IMR-90 (cell line): Measurements from ENCODE around the gene NES. TPM values are rescaled to one million over a fixed set of nuclear protein-coding genes. Genes with fewer than 3 reads are reported as not detected.

Experiments
- ATAC-seq: fragments of 200-7000 bp; cut with Tn5 transposase; 2 replicates; pipeline ENCODE4 v1.9.1; 2020; ENCODE audit warnings: low read depth, mild to moderate bottlenecking, moderate library complexity
- BruUV-seq: library from RNA; stranded (reverse); fragments of 400-500 nt; replicated peaks from 2 replicates; lab custom pipeline; 2021; lab: Mats Ljungman, UMichigan
- CTCF ChIA-PET: fragments of 300-600 bp; formaldehyde crosslinking; extraction: SDS; loops from one replicate; lab custom pipeline; 2021; ENCODE audit warnings: antibody characterized with exemption; lab: Yijun Ruan, JAX
- POLR2A ChIA-PET: fragments of 300-600 bp; sonication (Branson Sonifier 250); formaldehyde crosslinking; loops from one replicate; lab custom pipeline; 2022; ENCODE audit warnings: antibody characterized with exemption; ENCODE audit not compliant: unreplicated experiment; lab: Charles Lee
- DNase-seq: peaks from one replicate; pipeline ENCODE4 v3.0.0; 2013
- H2AFZ ChIP-seq: replicated peaks from 2 replicates; pipeline ENCODE3; 2013; ENCODE audit warnings: low read length, mild to moderate bottlenecking; ENCODE audit not compliant: poor library complexity
- H2AK5ac ChIP-seq: 2 replicates; pipeline ENCODE4 v1.6.1; 2013; ENCODE audit warnings: low read depth, low read length, inconsistent platforms
- H2AK9ac ChIP-seq: replicated peaks from 2 replicates; pipeline ENCODE3; 2013; ENCODE audit warnings: mild to moderate bottlenecking, low read depth, low read length, moderate library complexity; ENCODE audit not compliant: poor library complexity
- H2BK120ac ChIP-seq: 2 replicates; pipeline ENCODE4 v1.6.1; 2013; ENCODE audit warnings: low read depth, low read length, inconsistent platforms
- H2BK15ac ChIP-seq: 3 replicates; pipeline ENCODE4 v1.6.1; 2013; ENCODE audit warnings: low read depth, low read length, inconsistent platforms
- H2BK20ac ChIP-seq: 2 replicates; pipeline ENCODE4 v1.6.1; 2013; ENCODE audit warnings: low read depth, mild to moderate bottlenecking, inconsistent platforms, low read length, moderate library complexity
- H2BK5ac ChIP-seq: 2 replicates; pipeline ENCODE4 v1.6.1; 2013; ENCODE audit warnings: mild to moderate bottlenecking, low read depth, low read length, inconsistent platforms; ENCODE audit not compliant: poor library complexity, severe bottlenecking
- H3K14ac ChIP-seq: replicated peaks from 2 replicates; pipeline ENCODE4 v1.6.1; 2013; ENCODE audit warnings: low read depth, low read length, inconsistent platforms
- H3K18ac ChIP-seq: 2 replicates; pipeline ENCODE4 v1.6.1; 2013; ENCODE audit warnings: low read depth, low read length, control low read depth
- H3K23ac ChIP-seq: 2 replicates; pipeline ENCODE4 v1.6.1; 2013; ENCODE audit warnings: low read depth, low read length, inconsistent platforms
- H3K27ac ChIP-seq: 2 replicates; pipeline ENCODE4 v1.5.1; 2013; ENCODE audit warnings: mild to moderate bottlenecking, control low read depth, low read length; ENCODE audit not compliant: insufficient read depth
- H3K27me3 ChIP-seq: 2 replicates; pipeline ENCODE4 v1.6.1; 2013; ENCODE audit warnings: low read length; ENCODE audit not compliant: control insufficient read depth, insufficient read depth
- H3K36me3 ChIP-seq: 2 replicates; pipeline ENCODE4 v1.6.1; 2013; ENCODE audit warnings: low read length, mixed read lengths; ENCODE audit not compliant: control insufficient read depth, insufficient read depth
- H3K4ac ChIP-seq: 2 replicates; pipeline ENCODE4 v1.6.1; 2013; ENCODE audit warnings: low read depth, low read length, inconsistent platforms
- H3K4me1 ChIP-seq: 2 replicates; pipeline ENCODE4 v1.6.1; 2013; ENCODE audit warnings: low read length, mixed read lengths; ENCODE audit not compliant: control insufficient read depth, insufficient read depth
- H3K4me2 ChIP-seq: 2 replicates; pipeline ENCODE4 v1.6.1; 2013; ENCODE audit warnings: low read depth, mild to moderate bottlenecking, control low read depth, low read length, moderate library complexity
- H3K4me3 ChIP-seq: 2 replicates; pipeline ENCODE4 v1.5.1; 2013; ENCODE audit warnings: low read depth, mild to moderate bottlenecking, control low read depth, low read length, moderate library complexity; ENCODE audit not compliant: insufficient read depth
- H3K56ac ChIP-seq: 2 replicates; pipeline ENCODE4 v1.6.1; 2013; ENCODE audit warnings: low read length, inconsistent platforms; ENCODE audit not compliant: insufficient read depth; ENCODE audit errors: extremely low read depth
- H3K79me1 ChIP-seq, 2 experiments: 2 replicates each; pipeline ENCODE4 v1.6.1; 2013; ENCODE audit warnings: low read length in 2 of 2, inconsistent platforms in 1 of 2, low read depth in 1 of 2
- H3K9ac ChIP-seq: 2 replicates; pipeline ENCODE4 v1.6.1; 2013; ENCODE audit warnings: low read depth, low read length, control low read depth
- H3K9me1 ChIP-seq: 2 replicates; pipeline ENCODE4 v1.6.1; 2013; ENCODE audit warnings: low read length, inconsistent platforms; ENCODE audit not compliant: insufficient read depth
- H3K9me3 ChIP-seq: 2 replicates; pipeline ENCODE4 v1.6.1; 2013; ENCODE audit warnings: low read length; ENCODE audit not compliant: control insufficient read depth, insufficient read depth
- H4K20me1 ChIP-seq: 2 replicates; pipeline ENCODE4 v1.6.1; 2013; ENCODE audit warnings: low read length, inconsistent platforms; ENCODE audit not compliant: insufficient read depth
- H4K5ac ChIP-seq: 2 replicates; pipeline ENCODE4 v1.6.1; 2013; ENCODE audit warnings: mild to moderate bottlenecking, low read depth, low read length, control low read depth
- H4K8ac ChIP-seq, 2 experiments: 2 replicates each; pipeline ENCODE4 v1.6.1; 2013; ENCODE audit warnings: low read depth in 2 of 2, low read length in 2 of 2, control low read depth in 1 of 2, inconsistent platforms in 1 of 2
- H4K91ac ChIP-seq: 2 replicates; pipeline ENCODE4 v1.6.1; 2013; ENCODE audit warnings: low read depth, low read length, inconsistent platforms; ENCODE audit not compliant: insufficient read depth
- CHD1 ChIP-seq: IDR thresholded peaks from 2 replicates; pipeline ENCODE4 v1.6.1; 2012; ENCODE audit warnings: low read depth, low read length, improper control_type of control experiment
- CTCF ChIP-seq: conservative IDR thresholded peaks from 2 replicates; pipeline ENCODE4 v1.5.1; 2012; ENCODE audit warnings: mild to moderate bottlenecking, low read depth, low read length, improper control_type of control experiment
- MAFK ChIP-seq: IDR thresholded peaks from 2 replicates; pipeline ENCODE4 v1.6.1; 2012; ENCODE audit warnings: low read depth, low read length, improper control_type of control experiment
- MAZ ChIP-seq: IDR thresholded peaks from 2 replicates; pipeline ENCODE4 v1.6.1; 2012; ENCODE audit warnings: low read depth, mild to moderate bottlenecking, low read length, improper control_type of control experiment, moderate library complexity, borderline replicate concordance
- NFE2L2 ChIP-seq: fragments of 150-350 bp; IDR thresholded peaks from 2 replicates; pipeline ENCODE4 v1.6.1; 2016; ENCODE audit warnings: low read depth, mild to moderate bottlenecking, low read length
- POLR2A ChIP-seq: IDR thresholded peaks from 2 replicates; pipeline ENCODE4 v1.6.1; 2012; ENCODE audit warnings: mild to moderate bottlenecking, low read depth, low read length
- RAD21 ChIP-seq: IDR thresholded peaks from 2 replicates; pipeline ENCODE4 v1.6.1; 2012; ENCODE audit warnings: low read length, improper control_type of control experiment
- RCOR1 ChIP-seq: IDR thresholded peaks from 2 replicates; pipeline ENCODE4 v1.6.1; 2012; ENCODE audit warnings: mild to moderate bottlenecking, low read length, improper control_type of control experiment; ENCODE audit not compliant: insufficient replicate concordance
- RFX5 ChIP-seq: IDR thresholded peaks from 2 replicates; pipeline ENCODE4 v1.8.0; 2012; ENCODE audit warnings: low read depth, mild to moderate bottlenecking, low read length, moderate library complexity
- SMC3 ChIP-seq: fragments of 150-350 bp; IDR thresholded peaks from 2 replicates; pipeline ENCODE4 v1.6.1; 2016; ENCODE audit warnings: low read depth, mild to moderate bottlenecking, antibody characterized with exemption, low read length, moderate library complexity
- USF2 ChIP-seq: fragments of 150-350 bp; IDR thresholded peaks from 2 replicates; pipeline ENCODE4 v1.6.1; 2017; ENCODE audit warnings: mild to moderate bottlenecking, antibody characterized with exemption, low read length, low read depth
- WGBS, 2 experiments: methylation state at CpG; one replicate each; pipeline versions ENCODE4 v1.1.5 to v1.1.7; 2013; ENCODE audit warnings: missing lambda C conversion rate in 2 of 2; ENCODE audit not compliant: insufficient read length in 1 of 2; ENCODE audit errors: extremely low coverage in 2 of 2; 5-methylcytosine and 5-hydroxymethylcytosine counted together
- dilution Hi-C: fragments of 300-500 bp; cut with HindIII; formaldehyde crosslinking; loops from one replicate; pipeline ENCODE4 v1.14.3; 2018; ENCODE audit warnings: low sequenced_read_pairs; ENCODE audit not compliant: unreplicated experiment
- in situ Hi-C: fragments of 300-500 bp; cut with MboI; formaldehyde crosslinking; loops from 3 replicates; pipeline ENCODE4 v1.14.3; 2019; ENCODE audit warnings: low sequenced_read_pairs, inconsistent platforms, mixed read lengths
- intact Hi-C: fragments of 100-400 bp; cut with micrococcal nuclease; formaldehyde crosslinking; loops from 2 replicates; pipeline ENCODE4 v1.10.0; 2022
- polyA plus RNA-seq, 3 experiments: library from polyadenylated mRNA; depleted of rRNA; stranded (reverse); fragments of >200 nt; gene quantifications; 2 replicates each; pipeline ENCODE4 v1.2.3, GENCODE V29; 2012; ENCODE audit warnings: low replicate concordance in 1 of 3
- total RNA-seq: library from RNA; depleted of rRNA; stranded (reverse); fragments of >200 nt; gene quantifications from 2 replicates; pipeline ENCODE4 v1.2.3, GENCODE V29; 2012

The NES gene
- total and polyA plus RNA-seq, 2 of the 4 experiments (the other 2 are of a cell fraction) = 25.3 to 40.1 TPM

GRCh38 chr1:156652131-156652991 lies 24.8 kb downstream of the NES start (continued):
- no peak for TF ChIP-seq CTCF

GRCh38 chr1:156648951-156649350 lies 28.3 kb downstream of the NES start:
- no peaks in the 10 kb centered on the region for H3K4me1 ChIP-seq
- no peak overlapping the region for H2BK5ac ChIP-seq
- H4K8ac ChIP-seq = no peak overlapping the region
- H3K9ac ChIP-seq = no peak overlapping the region
- H3K79me1 ChIP-seq = no peaks in the 10 kb centered on the region
- no peak for ATAC-seq
- in situ Hi-C loops (no loop called here), intact Hi-C loops (no loop called here), dilution Hi-C loops (no loop called here)
- POLR2A ChIA-PET = no interaction called here
- H2BK120ac ChIP-seq = no peak overlapping the region
- CTCF ChIA-PET = interaction anchor here (1.1 kb wide), 1 partner anchor 13 kb away, joined by 3 read pairs; no protein-coding TSS in a partner anchor
- H3K9me1 ChIP-seq = no peaks in the 10 kb centered on the region
- peaks cover 7% of the 10 kb centered on the region; the same call in 1 of the 2 replicates for H4K20me1 ChIP-seq
- WGBS, 2 experiments = no CpG with 5 or more reads among the region's 2 CpGs
- H3K27me3 ChIP-seq = peaks cover 83% of the 10 kb centered on the region
- no TSS peak for BruUV-seq
- H3K4me3 ChIP-seq = no peak overlapping the region
- no peak overlapping the region for H2AFZ ChIP-seq
- H2AK9ac ChIP-seq = no peak overlapping the region
- H3K56ac ChIP-seq = no peak overlapping the region
- H4K5ac ChIP-seq = no peak overlapping the region
- no peak overlapping the region for H2AK5ac ChIP-seq
- no peak overlapping the region for H2BK15ac ChIP-seq
- no peak overlapping the region for H3K18ac ChIP-seq
- H3K4me2 ChIP-seq = no peak overlapping the region
- no peak overlapping the region for H4K91ac ChIP-seq
- H2BK20ac ChIP-seq = no peak overlapping the region
- H3K27ac ChIP-seq = no peak overlapping the region
- no peak overlapping the region for H3K4ac ChIP-seq
- H3K9me3 ChIP-seq = 0 out of 2 replicates have a peak, but pooled peaks cover 1% of the 10 kb centered on the region
- DNase-seq = no peak
- H3K36me3 ChIP-seq = no peaks in the 10 kb centered on the region
- no peak overlapping the region for H3K14ac ChIP-seq
- H3K23ac ChIP-seq = no peak overlapping the region
- no peak for TF ChIP-seq POLR2A
- TF ChIP-seq USF2 = no peak
- no peak for TF ChIP-seq MAFK
- TF ChIP-seq NFE2L2 = no peak
- no peak for TF ChIP-seq RFX5
- no peak for TF ChIP-seq RAD21
- TF ChIP-seq MAZ = no peak
- no peak for TF ChIP-seq CHD1
- TF ChIP-seq CTCF = no peak
- no peak for TF ChIP-seq RCOR1
- no peak for TF ChIP-seq SMC3
